ENCODE measurements around the gene GRM3. TPM values are rescaled to one million over a fixed set of nuclear protein-coding genes. Genes with fewer than 3 reads are reported as not detected.

The GRM3 gene
- total and polyA plus RNA-seq, 2 of the 8 experiments (the other 6 are each of a cell fraction or from before 2014, with no cell fraction given), result 3.1 to 4.2 TPM

DNA sequence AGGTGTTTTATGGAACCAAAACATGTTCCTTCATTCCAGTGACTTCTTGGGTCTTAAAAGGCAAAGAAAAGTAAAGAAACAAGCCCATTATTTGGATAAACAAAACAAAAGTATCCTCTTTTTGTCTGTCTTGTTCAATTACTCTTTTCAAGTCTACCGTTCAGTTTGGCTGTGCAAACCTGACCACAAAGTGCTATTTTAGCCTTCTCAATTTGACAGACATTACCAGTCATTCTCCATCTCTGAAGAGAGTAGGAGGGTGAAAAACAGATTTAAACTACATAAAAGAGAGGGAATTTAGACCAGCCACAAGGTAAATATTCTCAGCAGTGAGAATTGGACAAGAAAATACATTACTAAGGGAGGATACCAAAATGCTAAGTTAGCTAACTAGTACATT, 145.2 kb downstream of the GRM3 start:
- H3K27ac ChIP-seq (ENCODE audit: low read depth, low read length), result no peak overlapping the region
- H2BK12ac ChIP-seq (ENCODE audit: low read depth, low read length), result no peak overlapping the region
- no peak overlapping the region for H3K4ac ChIP-seq (replicated peaks; ENCODE audit: insufficient read length, low read depth, low read length)
- H3K23ac ChIP-seq (ENCODE audit: insufficient read length), result no peak overlapping the region
- ChIA-PET POLR2A (ENCODE audit: partially characterized antibody) (no interaction called here), CTCF (ENCODE audit: partially characterized antibody) (interaction anchor here (1.3 kb wide), 1 partner anchor 22 kb away, joined by 3 read pairs; no protein-coding TSS in a partner anchor)
- 95% methylated on average over 1 of the region's 1 CpG; no CpG with 5 or more reads in 1 of the 2 experiments for WGBS, 2 experiments (ENCODE audit: extremely low coverage in 1 of 2, insufficient coverage in 1 of 2, insufficient read length in 1 of 2, insufficient replicate concordance in 2 of 2, low coverage in 1 of 2, low lambda C conversion rate in 2 of 2, missing lambda C conversion rate in 1 of 2)
- no peaks in the 10 kb centered on the region for H3K23me2 ChIP-seq (ENCODE audit: low read depth, low read length)
- no peaks in the 10 kb centered on the region for H3K4me1 ChIP-seq (replicated peaks in 1 of 4; ENCODE audit: control insufficient read depth in 3 of 4, insufficient read depth in 4 of 4, low read length in 3 of 4)
- H4K91ac ChIP-seq (replicated peaks; ENCODE audit: insufficient read length, low read length), result no peak overlapping the region
- no peaks in the 10 kb centered on the region for H3K79me2 ChIP-seq (ENCODE audit: control insufficient read depth in 1 of 2, insufficient read depth in 2 of 2, low read length in 2 of 2)
- H3K56ac ChIP-seq (replicated peaks; ENCODE audit: insufficient read length, low read depth, low read length), result no peak overlapping the region
- no peak overlapping the region for H3K4me2 ChIP-seq (ENCODE audit: insufficient read depth in 1 of 2, low read depth in 2 of 2, low read length in 2 of 2)
- H3K79me1 ChIP-seq (ENCODE audit: low read depth, low read length), result no peaks in the 10 kb centered on the region
- H3K9me3 ChIP-seq (ENCODE audit: insufficient read depth in 2 of 2, low read depth in 1 of 2, low read length in 1 of 2), result peaks cover 0 to 4% of the 10 kb centered on the region in 2 experiments; a peak in 1 of 4 replicates
- no peak overlapping the region for H2AFZ ChIP-seq (ENCODE audit: low read length)
- no peaks in the 10 kb centered on the region for H3K27me3 ChIP-seq (replicated peaks in 1 of 4; ENCODE audit: control insufficient read depth in 3 of 4, extremely low read depth in 1 of 4, insufficient read depth in 3 of 4, low read length in 3 of 4)
- no peak overlapping the region for H3K4me3 ChIP-seq (ENCODE audit: extremely low read depth in 1 of 4, insufficient read depth in 2 of 4, low read depth in 3 of 4, low read length in 4 of 4)
- H3K18ac ChIP-seq (ENCODE audit: extremely low read depth, low read length), result no peak overlapping the region
- no peak for DNase-seq (ENCODE audit: low read depth in 1 of 2, low spot score in 2 of 2)
- H4K20me1 ChIP-seq (replicated peaks in 1 of 2; ENCODE audit: control insufficient read depth in 1 of 2, insufficient read depth in 2 of 2, low read length in 2 of 2), result no peaks in the 10 kb centered on the region
- no peak overlapping the region for H4K8ac ChIP-seq (ENCODE audit: extremely low read depth, insufficient read depth, low read length)
- no peak overlapping the region for H2BK5ac ChIP-seq (ENCODE audit: low read depth, low read length)
- H2BK20ac ChIP-seq (ENCODE audit: low read length), result no peak overlapping the region
- no peak overlapping the region for H3K14ac ChIP-seq (ENCODE audit: insufficient read length)
- no peaks in the 10 kb centered on the region; a peak in 1 of 8 replicates for H3K36me3 ChIP-seq (ENCODE audit: control insufficient read depth in 2 of 4, insufficient read depth in 4 of 4, low read length in 3 of 4)
- H4K5ac ChIP-seq (ENCODE audit: insufficient read length, low read depth, low read length), result no peak overlapping the region
- H2AK5ac ChIP-seq (ENCODE audit: low read depth, low read length), result no peak overlapping the region
- H2BK120ac ChIP-seq (replicated peaks; ENCODE audit: low read depth, low read length), result no peak overlapping the region
- H3K9ac ChIP-seq (replicated peaks in 1 of 4; ENCODE audit: extremely low read depth in 1 of 4, low read depth in 3 of 4, low read length in 3 of 4), result no peak overlapping the region
- no peak overlapping the region for H2BK15ac ChIP-seq (ENCODE audit: low read length)
- FAIRE-seq, result no peak
- TF ChIP-seq ZNF274 (IDR thresholded peaks at IDR 0.05; ENCODE audit: borderline replicate concordance, extremely low read depth, low read length) (no peak), EP300 (IDR thresholded peaks at IDR 0.05; ENCODE audit: borderline replicate concordance in 1 of 2, low read depth in 2 of 2, low read length in 2 of 2) (no peak), CREB1 (IDR thresholded peaks at IDR 0.05) (no peak), FOSL1 (IDR thresholded peaks at IDR 0.05; ENCODE audit: insufficient read depth, low read depth, low read length) (no peak)

Measured in H1 (cell line).